ENCODE results near the gene SLX1A.
"Not testable (repeated sequence)": the region's sequence is repeated elsewhere in the genome, so short reads cannot be mapped to it uniquely, and the experiment has no call there.

SLX1A gene

GRCh38 chr16:30193615-30194014, at the start of gene SLX1A, which contains the start of gene BOLA2B:
Gene SLX1A, plus strand, starts transcription at chr16:30193875. Its CDS starts 210 bp downstream, at chr16:30194085.
Gene BOLA2B, minus strand, starts transcription at chr16:30193666. Its CDS starts 71 bp downstream, at chr16:30193595.
- peak within 1 kb of the TSS; percentile 79 for H3K9ac ChIP-seq (ENCODE audit: insufficient read length, low read depth)
- not testable (repeated sequence) for DNase-seq (ENCODE audit: low read depth, low spot score); H3K4me1 ChIP-seq (ENCODE audit: insufficient read depth, insufficient read length); H3K9me3 ChIP-seq (ENCODE audit: insufficient read depth, low read length); H3K36me3 ChIP-seq (ENCODE audit: insufficient read depth, insufficient read length, low read length); H3K27me3 ChIP-seq (ENCODE audit: insufficient read depth, insufficient read length)
- H3K4me3 ChIP-seq (ENCODE audit: insufficient read length, low read depth) = peak within 1 kb of the TSS; percentile 47

- DNase-seq (ENCODE audit: low read depth, low spot score) = no peak
- TF ChIP-seq YY1 (IDR thresholded peaks at IDR 0.05; ENCODE audit: insufficient read depth, insufficient read length) = no peak
- no peak for TF ChIP-seq SUZ12 (IDR thresholded peaks at IDR 0.05; ENCODE audit: extremely low read depth, insufficient read depth, insufficient read length)
- TF ChIP-seq ZNF274 (IDR thresholded peaks at IDR 0.05; ENCODE audit: low read depth, low read length) = no peak
- no peaks in the 10 kb centered on the region for H3K4me1 ChIP-seq (ENCODE audit: insufficient read depth, insufficient read length)
Measured at GRCh38 chr16:30144017-30144416, 49.7 kb upstream of the SLX1A start.

GRCh38 chr16:30144917-30145316, 48.8 kb upstream of the SLX1A start:
- Histone ChIP-seq H3K9ac (ENCODE audit: insufficient read length, low read depth) (no peak overlapping the region), H3K9me3 (ENCODE audit: insufficient read depth, low read length) (peaks cover 14% of the 10 kb centered on the region), H3K4me3 (ENCODE audit: insufficient read length, low read depth) (no peak overlapping the region), H3K27me3 (ENCODE audit: insufficient read depth, insufficient read length) (no peaks in the 10 kb centered on the region), H3K36me3 (ENCODE audit: insufficient read depth, insufficient read length, low read length) (no peaks in the 10 kb centered on the region), H3K4me1 (ENCODE audit: insufficient read depth, insufficient read length) (no peaks in the 10 kb centered on the region)
- TF ChIP-seq ZNF274 (IDR thresholded peaks at IDR 0.05; ENCODE audit: low read depth, low read length) = no peak
- no peak for DNase-seq (ENCODE audit: low read depth, low spot score)

More at GRCh38 chr16:30144017-30144416, 49.7 kb upstream of the SLX1A start:
- Histone ChIP-seq H3K36me3 (ENCODE audit: insufficient read depth, insufficient read length, low read length) (no peaks in the 10 kb centered on the region), H3K4me3 (ENCODE audit: insufficient read length, low read depth) (no peak overlapping the region), H3K27me3 (ENCODE audit: insufficient read depth, insufficient read length) (no peaks in the 10 kb centered on the region), H3K9me3 (ENCODE audit: insufficient read depth, low read length) (peaks cover 5% of the 10 kb centered on the region), H3K9ac (ENCODE audit: insufficient read length, low read depth) (no peak overlapping the region)

- TF ChIP-seq YY1 (IDR thresholded peaks at IDR 0.05; ENCODE audit: insufficient read depth, insufficient read length) = no peak
- TF ChIP-seq SUZ12 (IDR thresholded peaks at IDR 0.05; ENCODE audit: extremely low read depth, insufficient read depth, insufficient read length) = no peak
- no peak for TF ChIP-seq ZNF274 (IDR thresholded peaks at IDR 0.05; ENCODE audit: low read depth, low read length)
- Histone ChIP-seq H3K27me3 (ENCODE audit: insufficient read depth, insufficient read length) (no peaks in the 10 kb centered on the region), H3K36me3 (ENCODE audit: insufficient read depth, insufficient read length, low read length) (no peaks in the 10 kb centered on the region), H3K9ac (ENCODE audit: insufficient read length, low read depth) (no peak overlapping the region), H3K9me3 (ENCODE audit: insufficient read depth, low read length) (peaks cover 14% of the 10 kb centered on the region), H3K4me3 (ENCODE audit: insufficient read length, low read depth) (no peak overlapping the region), H3K4me1 (ENCODE audit: insufficient read depth, insufficient read length) (no peaks in the 10 kb centered on the region)
- DNase-seq (ENCODE audit: low read depth, low spot score) = no peak
Measured at GRCh38 chr16:30145657-30146056, 48.0 kb upstream of the SLX1A start.

GRCh38 chr16:30147843-30148510, 45.7 kb upstream of the SLX1A start:
- no peaks in the 10 kb centered on the region for H3K36me3 ChIP-seq (ENCODE audit: insufficient read depth, insufficient read length, low read length)
- H3K9me3 ChIP-seq (ENCODE audit: insufficient read depth, low read length) = peaks cover 14% of the 10 kb centered on the region
- H3K27me3 ChIP-seq (ENCODE audit: insufficient read depth, insufficient read length) = no peaks in the 10 kb centered on the region
- no peak for DNase-seq (ENCODE audit: low read depth, low spot score)
- H3K4me3 ChIP-seq (ENCODE audit: insufficient read length, low read depth) = no peak overlapping the region
- no peak overlapping the region for H3K9ac ChIP-seq (ENCODE audit: insufficient read length, low read depth)
- H3K4me1 ChIP-seq (ENCODE audit: insufficient read depth, insufficient read length) = no peaks in the 10 kb centered on the region
- no peak for TF ChIP-seq YY1 (IDR thresholded peaks at IDR 0.05; ENCODE audit: insufficient read depth, insufficient read length)
- TF ChIP-seq SUZ12 (IDR thresholded peaks at IDR 0.05; ENCODE audit: extremely low read depth, insufficient read depth, insufficient read length) = no peak
- TF ChIP-seq ZNF274 (IDR thresholded peaks at IDR 0.05; ENCODE audit: low read depth, low read length) = no peak

GRCh38 chr16:30149250-30149930, 44.3 kb upstream of the SLX1A start:
- TF ChIP-seq YY1 (IDR thresholded peaks at IDR 0.05; ENCODE audit: insufficient read depth, insufficient read length) (no peak), SUZ12 (IDR thresholded peaks at IDR 0.05; ENCODE audit: extremely low read depth, insufficient read depth, insufficient read length) (no peak), ZNF274 (IDR thresholded peaks at IDR 0.05; ENCODE audit: low read depth, low read length) (no peak)
- no peak overlapping the region for H3K4me3 ChIP-seq (ENCODE audit: insufficient read length, low read depth)
- no peaks in the 10 kb centered on the region for H3K4me1 ChIP-seq (ENCODE audit: insufficient read depth, insufficient read length)
- no peak overlapping the region for H3K9ac ChIP-seq (ENCODE audit: insufficient read length, low read depth)
- no peaks in the 10 kb centered on the region for H3K36me3 ChIP-seq (ENCODE audit: insufficient read depth, insufficient read length, low read length)
- no peak for DNase-seq (ENCODE audit: low read depth, low spot score)
- no peaks in the 10 kb centered on the region for H3K27me3 ChIP-seq (ENCODE audit: insufficient read depth, insufficient read length)
- H3K9me3 ChIP-seq (ENCODE audit: insufficient read depth, low read length) = peaks cover 14% of the 10 kb centered on the region

- Histone ChIP-seq H3K36me3 (ENCODE audit: insufficient read depth, insufficient read length, low read length) (no peaks in the 10 kb centered on the region), H3K27me3 (ENCODE audit: insufficient read depth, insufficient read length) (no peaks in the 10 kb centered on the region), H3K9ac (ENCODE audit: insufficient read length, low read depth) (no peak overlapping the region), H3K4me1 (ENCODE audit: insufficient read depth, insufficient read length) (no peaks in the 10 kb centered on the region), H3K4me3 (ENCODE audit: insufficient read length, low read depth) (no peak overlapping the region), H3K9me3 (ENCODE audit: insufficient read depth, low read length) (peaks cover 14% of the 10 kb centered on the region)
- TF ChIP-seq SUZ12 (IDR thresholded peaks at IDR 0.05; ENCODE audit: extremely low read depth, insufficient read depth, insufficient read length) (no peak), ZNF274 (IDR thresholded peaks at IDR 0.05; ENCODE audit: low read depth, low read length) (no peak), YY1 (IDR thresholded peaks at IDR 0.05; ENCODE audit: insufficient read depth, insufficient read length) (no peak)
- DNase-seq (ENCODE audit: low read depth, low spot score) = no peak
Measured at GRCh38 chr16:30151091-30151490, 42.6 kb upstream of the SLX1A start.

All from NT2/D1 (cell line).